Measurements from ENCODE around the gene AIP.
"Not testable (repeated sequence)": the region's sequence is repeated elsewhere in the genome, so short reads cannot be mapped to it uniquely, and the experiment has no call there.

The AIP gene

GRCh38 chr11:67468759-67469507 is 13.9 kb upstream of the AIP start, which contains the start of gene TMEM134:
Gene TMEM134, minus strand, starts transcription at chr11:67469251. Its CDS starts 59 bp downstream, at chr11:67469192.
- peak; percentile 95 for DNase-seq (ENCODE audit: low read depth)

GRCh38 chr11:67469508-67469811 is 13.4 kb upstream of the AIP start:
- DNase-seq (ENCODE audit: low read depth), result no peak

- no peak for DNase-seq (ENCODE audit: low read depth)
These were observed 12.4 kb upstream of the AIP start for GRCh38 chr11:67470337-67471002.

GRCh38 chr11:67472882-67473281 is 9.9 kb upstream of the AIP start:
- DNase-seq (ENCODE audit: low read depth), result no peak

GRCh38 chr11:67476692-67477091 is 6.1 kb upstream of the AIP start:
- not testable (repeated sequence) for DNase-seq (ENCODE audit: low read depth)

- DNase-seq (ENCODE audit: low read depth), result not testable (repeated sequence)
These were observed 5.3 kb upstream of the AIP start for GRCh38 chr11:67477344-67478050.

GRCh38 chr11:67482275-67482826 is 475 bp upstream of the AIP start:
- no peak for DNase-seq (ENCODE audit: low read depth)

GRCh38 chr11:67483831-67484665 is 1.2 kb downstream of the AIP start:
- no peak for DNase-seq (ENCODE audit: low read depth)

GRCh38 chr11:67484847-67485311 is 2.1 kb downstream of the AIP start:
- DNase-seq (ENCODE audit: low read depth), result no peak

GRCh38 chr11:67485873-67486361 is 3.1 kb downstream of the AIP start:
- DNase-seq (ENCODE audit: low read depth), result not testable (repeated sequence)

- DNase-seq (ENCODE audit: low read depth), result no peak
These were observed 3.8 kb downstream of the AIP start for GRCh38 chr11:67486481-67487195.

GRCh38 chr11:67489203-67489884 is 6.5 kb downstream of the AIP start:
- no peak for DNase-seq (ENCODE audit: low read depth)

GRCh38 chr11:67489885-67490726 is 7.3 kb downstream of the AIP start:
- DNase-seq (ENCODE audit: low read depth), result no peak

- no peak for DNase-seq (ENCODE audit: low read depth)
These were observed 7.9 kb downstream of the AIP start for GRCh38 chr11:67490727-67491065.

- DNase-seq (ENCODE audit: low read depth), result no peak
These were observed 8.6 kb downstream of the AIP start for GRCh38 chr11:67491276-67492068.

- no peak for DNase-seq (ENCODE audit: low read depth)
These were observed 9.4 kb downstream of the AIP start for GRCh38 chr11:67492069-67492727.

- no peak for DNase-seq (ENCODE audit: low read depth)
These were observed 10.1 kb downstream of the AIP start for GRCh38 chr11:67492801-67493547.

Data from stimulated activated CD8-positive, alpha-beta memory T cell treated with anti-CD3 and anti-CD28 coated beads, Interleukin-15, amount 100 ng/mL, for 24 hours (primary cell).